T follicular helper cell (primary cell): ENCODE measurements around the gene PARP11.

Experiments
- DNase-seq: peaks from one replicate; pipeline ENCODE4 v3.0.0-alpha.2; 2020; ENCODE audit warnings: low read depth

The PARP11 gene

DNA sequence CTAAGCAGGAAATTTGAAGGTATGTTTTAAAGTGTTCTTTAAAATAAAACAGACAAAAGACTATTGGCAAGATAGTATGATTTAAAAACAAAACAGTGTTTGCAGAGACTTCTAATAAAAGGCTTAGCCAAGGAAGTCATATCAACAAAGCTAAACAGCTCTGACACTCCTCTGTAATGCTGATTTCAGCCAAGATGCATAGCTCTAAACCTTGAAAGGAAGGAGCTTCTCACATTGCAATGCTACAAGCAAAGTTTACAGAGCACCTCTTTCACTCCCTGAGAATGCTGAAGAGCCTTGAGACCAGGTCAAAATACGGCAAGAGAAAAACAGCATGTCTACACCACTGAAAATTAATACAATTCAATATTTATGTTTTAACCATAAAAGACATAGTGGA, 51.8 kb downstream of the PARP11 start:
- no peak for DNase-seq

DNA sequence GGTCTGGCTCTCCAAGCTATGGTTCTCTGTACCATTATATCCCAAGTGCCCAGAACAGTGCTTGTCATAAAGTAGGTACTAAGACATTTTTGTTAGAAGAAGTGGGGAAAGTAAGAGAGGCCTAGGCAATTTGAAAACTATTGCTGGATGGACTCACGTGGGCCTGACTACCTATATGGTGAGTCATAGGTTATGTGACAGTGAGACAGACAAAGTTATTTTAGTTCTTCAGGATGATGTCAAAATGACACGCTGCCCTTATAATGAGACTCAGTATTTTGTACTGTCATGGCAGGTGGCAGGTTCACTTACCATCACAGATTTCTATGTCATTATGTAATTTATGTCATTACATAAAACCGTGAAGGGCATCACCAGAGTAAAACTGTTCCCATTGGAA, 53.1 kb downstream of the PARP11 start:
- no peak for DNase-seq

DNA sequence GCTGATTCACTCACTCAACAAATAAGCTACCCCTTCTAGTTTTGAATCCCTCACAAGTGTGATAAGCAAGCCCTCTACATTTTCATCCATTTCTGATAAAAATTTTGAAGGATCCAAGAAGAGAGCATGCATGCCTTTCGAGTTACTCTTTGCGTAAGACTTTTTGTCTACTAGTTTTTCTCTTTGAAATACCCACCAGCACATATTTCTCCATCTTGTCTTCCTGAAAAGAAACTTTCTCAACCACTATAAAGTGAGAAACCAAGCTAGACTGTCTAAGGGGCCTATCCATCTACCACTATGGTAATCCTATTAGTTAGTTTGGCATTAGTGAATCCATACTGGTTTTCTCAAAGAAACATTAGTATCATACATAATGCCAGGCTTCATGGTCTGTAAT, 56.9 kb downstream of the PARP11 start:
- DNase-seq = no peak

DNA sequence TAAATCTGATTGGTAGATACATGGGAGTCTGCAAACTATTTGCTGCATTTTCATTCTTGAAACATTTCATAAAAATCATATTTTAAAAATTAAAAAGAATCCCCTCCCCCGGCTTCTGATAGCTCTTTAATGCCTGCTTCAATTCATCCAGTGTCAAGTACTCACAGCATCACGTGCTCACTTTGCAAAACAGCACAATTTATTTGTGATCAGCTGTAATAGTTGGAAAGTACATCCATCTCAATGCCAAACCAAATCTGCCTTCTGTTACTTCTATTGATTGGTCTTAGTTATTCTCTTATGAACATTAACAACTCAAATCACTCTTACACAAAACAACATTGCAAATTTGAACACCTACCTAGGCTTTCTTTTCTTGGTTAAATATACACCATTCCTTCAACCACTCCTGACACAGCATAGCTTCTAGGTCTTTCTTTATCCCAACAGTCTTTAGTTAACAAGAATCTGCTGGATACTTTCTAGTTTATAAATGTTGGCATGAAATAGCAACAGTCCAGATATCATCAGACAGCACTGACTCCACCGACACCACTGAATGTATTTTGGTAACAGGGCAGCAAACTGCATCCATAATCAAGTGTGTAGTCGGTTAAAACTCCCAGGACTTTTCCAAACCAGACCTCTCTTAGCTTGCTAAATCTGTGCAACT, 58.0 kb downstream of the PARP11 start:
- DNase-seq = no peak

DNA sequence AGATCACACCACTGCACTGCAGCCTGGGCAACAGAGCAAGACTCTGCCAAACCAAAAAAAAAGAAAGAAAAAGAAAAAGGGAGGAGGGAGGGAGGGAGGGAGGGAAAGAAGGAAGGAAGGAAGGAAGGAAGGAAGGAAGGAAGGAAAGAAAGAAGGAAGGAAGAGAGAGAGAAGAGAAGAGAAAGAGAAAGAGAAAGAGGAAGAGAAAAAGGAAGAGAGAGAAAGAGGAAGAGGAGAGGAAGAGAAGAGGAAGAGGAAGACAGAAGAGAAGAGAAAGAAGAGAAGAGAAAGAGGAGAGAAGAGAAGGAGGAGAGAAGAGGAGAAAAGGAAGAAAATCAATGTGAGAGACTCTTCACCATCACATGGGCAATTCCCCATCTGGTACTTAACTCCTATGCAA, 62.7 kb downstream of the PARP11 start:
- DNase-seq = no peak

DNA sequence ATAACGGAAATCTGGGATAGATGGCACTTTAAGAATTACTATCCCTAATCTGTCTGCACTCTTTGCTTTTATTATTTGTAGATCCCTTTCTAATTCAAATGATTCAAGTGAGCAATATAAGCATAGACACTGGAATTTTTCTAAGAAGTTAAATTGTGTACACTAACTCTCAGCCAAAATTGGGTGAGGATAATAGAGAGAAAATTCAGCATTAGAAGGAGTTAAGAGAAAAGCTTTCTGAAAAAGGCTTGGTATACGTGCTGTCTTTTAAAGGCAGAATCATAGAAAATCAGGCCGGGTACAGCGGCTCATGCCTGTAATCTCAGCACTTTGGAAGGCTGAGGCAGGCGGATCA, 63.2 kb downstream of the PARP11 start:
- DNase-seq = no peak

DNA sequence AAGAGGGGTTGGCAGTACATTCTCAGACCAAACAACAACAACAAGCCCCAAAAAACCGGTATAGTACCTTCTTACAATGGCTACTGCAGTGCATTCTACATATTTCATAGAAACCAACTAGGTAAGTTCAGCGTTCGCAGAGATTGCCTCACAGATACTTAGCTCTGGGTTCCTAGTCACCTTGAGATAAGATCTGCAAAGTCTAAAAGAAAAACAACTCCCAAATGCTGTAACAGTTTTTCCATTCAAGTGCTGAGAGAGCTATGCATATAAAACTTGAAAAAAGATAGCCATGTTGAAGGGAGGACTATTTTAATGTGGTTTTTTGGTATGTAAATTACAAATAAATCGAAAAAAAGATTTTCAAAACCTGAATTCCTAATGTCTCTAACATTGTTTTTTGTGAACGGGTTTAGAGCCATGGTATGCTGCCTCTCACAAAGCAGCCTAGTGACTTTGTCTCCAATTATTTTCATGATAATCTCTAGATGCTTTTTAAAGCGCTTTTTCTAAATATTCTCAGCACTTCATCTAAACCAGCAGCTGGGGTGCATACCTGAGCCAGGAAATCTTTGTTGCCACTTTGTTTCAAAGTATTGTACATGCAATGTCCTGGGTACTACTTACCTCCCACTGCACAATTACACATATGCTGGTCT, 63.7 kb downstream of the PARP11 start:
- DNase-seq = no peak

DNA sequence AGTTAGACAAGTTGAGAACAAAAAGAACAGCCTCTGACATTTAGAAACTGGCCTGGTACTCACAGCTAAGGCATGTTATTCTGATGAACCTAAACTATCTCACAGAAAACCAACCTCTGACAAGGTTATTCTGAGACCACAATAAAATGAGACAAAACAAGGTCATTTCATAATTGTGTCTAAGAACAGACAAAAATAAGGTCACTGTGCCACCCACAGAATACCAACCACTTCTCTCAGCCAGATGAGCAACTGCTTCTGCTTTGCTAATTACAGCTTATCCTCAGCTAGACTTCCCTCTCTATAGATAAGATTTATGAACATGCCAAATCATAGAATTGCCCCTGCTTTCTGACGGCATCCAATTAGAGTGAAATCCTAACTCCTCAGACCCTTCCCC, 68.1 kb downstream of the PARP11 start:
- DNase-seq = no peak

DNA sequence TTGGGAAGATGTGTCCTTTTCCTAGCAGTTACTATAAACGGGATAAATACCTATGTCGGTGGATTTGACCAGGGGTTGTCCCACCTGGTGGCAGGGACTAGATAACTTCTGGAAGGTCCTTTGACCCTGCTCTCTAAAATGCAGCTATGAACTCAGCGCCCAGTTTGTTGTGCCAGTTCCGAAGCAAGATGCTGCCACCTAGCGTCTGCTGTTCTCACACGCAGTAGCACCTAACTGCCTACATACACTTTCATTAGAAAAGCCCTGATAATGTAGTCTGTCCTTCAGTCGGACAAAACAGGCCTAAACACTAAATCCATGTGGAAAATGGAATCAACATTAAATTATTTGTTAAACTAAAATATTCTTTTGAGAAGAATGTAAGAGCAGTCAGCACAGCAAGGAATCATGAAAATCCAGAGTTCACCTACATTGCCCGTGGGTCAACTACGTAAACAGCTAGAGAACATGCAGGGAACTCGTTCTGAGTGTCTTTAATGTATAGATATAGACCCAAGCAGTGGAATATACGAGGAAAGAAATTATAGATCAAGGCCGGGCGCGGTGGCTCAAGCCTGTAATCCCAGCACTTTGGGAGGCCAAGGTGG, 69.2 kb downstream of the PARP11 start:
- peak; percentile 54 for DNase-seq

DNA sequence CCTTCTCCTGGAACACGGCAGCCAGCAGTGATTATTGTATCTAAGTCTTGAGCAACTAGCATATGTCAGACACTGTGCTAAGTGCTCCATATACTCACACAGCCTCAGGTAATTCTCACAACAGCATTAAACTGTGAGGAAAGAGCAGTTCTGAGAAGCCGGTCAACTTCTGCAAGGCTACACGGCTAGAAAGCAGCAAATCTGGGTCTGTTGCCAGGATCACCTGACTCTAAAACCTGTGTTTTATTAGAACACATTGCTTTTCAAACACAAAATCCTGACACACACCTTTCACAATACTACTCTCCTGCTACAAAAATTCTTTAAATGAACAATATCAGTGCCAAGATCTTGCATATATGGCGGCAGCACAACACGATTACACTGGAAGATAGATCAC, 70.5 kb downstream of the PARP11 start:
- no peak for DNase-seq

DNA sequence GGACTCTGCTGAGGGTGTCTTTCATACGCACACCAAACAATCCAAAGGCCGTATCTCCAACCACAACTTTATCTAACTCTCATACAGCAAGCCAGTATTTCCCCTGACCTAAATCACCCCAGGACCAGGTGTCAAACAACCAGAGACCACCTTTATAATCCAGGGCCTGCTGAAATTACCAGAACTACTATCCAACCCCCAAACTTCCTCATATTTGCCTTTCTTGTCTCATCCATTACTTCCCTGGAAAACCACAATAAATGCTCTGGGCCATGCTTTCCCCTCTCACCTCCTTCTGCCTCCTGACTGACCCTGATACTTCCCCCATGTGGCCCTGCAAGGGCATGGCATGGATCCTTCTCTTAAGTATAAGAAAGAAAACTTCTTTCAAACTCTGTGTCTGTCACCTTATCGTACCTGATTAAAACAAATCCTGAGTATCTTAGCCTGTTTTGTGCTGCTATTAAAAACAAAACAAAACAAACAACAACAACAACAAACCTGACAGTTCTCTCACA, 75.6 kb downstream of the PARP11 start:
- DNase-seq = no peak

DNA sequence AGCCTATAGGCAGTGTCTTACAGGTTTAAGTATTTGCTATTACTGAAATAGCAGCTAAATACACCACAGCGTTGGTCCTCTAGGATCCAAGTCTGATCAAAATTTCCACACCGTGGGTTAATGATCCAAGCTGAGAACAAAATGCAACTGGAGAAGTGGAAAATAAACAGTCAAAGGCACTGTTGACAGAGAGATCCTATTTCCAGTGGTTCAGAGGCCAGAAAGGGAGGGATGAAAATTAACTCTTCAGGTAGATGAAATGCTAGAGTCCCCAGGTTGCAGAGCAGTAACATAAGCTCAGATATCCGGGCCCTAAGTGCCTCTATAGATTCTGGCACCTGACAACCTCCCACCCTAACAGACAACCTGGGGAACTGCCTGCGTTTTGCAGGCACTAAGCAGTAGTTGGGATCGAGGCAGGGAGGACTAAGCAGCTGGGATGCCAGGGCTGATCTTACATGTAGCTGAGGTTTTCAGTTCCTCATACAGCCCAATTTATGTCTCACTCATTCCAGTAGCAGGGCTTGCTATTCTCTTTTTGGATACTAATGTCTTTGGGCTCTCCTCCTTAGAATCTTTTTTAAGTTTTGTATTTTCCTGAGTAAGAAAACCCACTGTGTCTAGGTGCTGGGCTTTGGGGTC, 77.6 kb downstream of the PARP11 start:
- DNase-seq = no peak

DNA sequence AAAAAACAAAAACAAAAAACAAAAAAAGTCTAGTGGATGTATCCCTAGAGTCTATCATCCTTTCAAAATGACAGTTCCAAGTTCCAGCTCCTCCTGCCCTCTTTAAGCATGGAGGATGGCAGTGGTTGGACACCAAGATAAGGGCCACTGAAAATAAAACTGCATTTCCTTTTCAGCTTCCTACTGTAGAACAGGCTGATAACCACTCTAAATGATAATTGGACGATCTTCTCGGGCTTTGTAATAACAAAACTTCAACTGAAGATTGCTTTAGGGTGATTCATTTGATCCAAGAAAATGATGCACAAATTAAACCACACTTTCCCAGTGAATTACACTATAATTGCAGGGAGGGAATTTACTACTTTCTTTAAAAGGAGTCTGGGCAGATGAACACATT, 78.1 kb downstream of the PARP11 start:
- no peak for DNase-seq

DNA sequence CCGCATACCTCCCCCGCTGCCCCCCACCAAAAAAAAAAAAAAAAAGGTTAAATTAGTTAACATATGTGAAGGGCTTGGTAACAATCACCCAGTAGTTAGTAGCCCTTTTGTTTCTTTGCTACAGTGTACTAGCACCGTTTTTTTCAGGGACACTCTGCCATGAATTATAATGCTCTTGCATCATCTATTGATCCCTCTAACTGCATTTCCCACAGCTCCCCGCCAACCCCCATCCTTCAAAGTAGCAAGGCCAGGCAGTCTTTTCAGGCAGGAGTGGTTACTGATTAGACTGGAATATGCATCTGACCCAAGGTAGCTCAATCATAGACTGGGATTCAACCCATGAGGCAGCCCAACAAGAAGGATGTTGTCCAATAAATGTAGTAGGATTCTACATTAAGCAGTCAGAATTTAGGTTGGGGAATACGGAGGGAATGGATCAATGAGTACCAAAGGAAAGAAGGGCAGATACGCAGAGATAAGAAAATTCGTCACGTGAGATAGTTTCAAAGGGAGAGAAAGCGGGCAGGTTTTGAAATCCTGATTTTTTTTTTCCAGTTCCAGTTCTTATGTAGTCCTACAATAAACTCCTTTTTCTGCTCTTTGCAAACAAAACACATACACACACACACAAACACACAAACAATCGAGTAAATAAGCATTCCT, 80.4 kb downstream of the PARP11 start:
- no peak for DNase-seq

DNA sequence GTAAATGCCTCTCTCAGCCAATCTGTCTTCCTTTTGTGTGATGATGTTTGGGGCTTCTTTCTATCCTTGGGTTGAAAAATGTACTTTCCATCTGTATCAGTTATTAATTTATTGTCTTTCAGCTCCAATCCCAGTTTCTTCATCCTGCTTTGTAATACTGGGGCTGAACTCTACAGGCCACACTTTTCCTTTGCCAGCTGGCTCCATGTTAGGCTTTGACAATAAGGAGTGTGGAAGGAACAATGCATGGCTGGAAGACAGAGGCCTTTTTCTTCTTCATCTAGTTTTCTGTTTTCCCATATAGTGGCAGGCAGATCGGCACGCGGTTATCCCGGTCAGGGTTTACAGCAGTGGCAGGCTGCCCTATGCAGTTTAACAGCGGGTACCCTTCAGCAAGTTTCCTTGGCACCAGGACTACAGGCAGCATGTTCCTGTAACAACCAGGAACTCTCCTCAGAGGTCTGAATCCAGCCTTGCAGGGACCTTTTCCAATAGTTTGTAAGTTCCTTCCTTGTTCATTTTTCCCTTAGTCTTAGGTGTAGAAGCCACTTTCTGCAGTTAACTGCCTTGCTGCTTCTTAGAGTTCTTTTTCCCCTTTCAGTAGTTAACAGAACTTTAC, 81.8 kb downstream of the PARP11 start:
- no peak for DNase-seq

DNA sequence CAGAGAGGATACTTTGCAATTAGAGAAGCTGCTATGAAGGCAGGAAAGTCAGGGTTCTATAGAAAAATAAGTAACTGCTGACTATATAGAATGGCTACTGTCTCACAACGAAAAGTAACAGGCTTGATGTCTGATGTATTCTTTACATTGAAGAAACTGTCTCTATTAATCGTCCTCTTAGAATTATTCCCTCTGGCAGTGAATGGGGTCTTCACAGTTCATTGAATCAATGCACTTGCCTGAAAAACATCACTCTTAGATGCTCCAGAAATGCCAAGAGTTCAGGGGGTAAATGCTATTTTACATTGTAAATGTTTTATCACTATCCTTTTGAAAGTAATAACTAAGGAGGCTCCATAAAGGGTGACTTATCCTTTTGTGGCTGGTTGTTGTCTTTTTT, 82.6 kb downstream of the PARP11 start:
- DNase-seq = no peak

DNA sequence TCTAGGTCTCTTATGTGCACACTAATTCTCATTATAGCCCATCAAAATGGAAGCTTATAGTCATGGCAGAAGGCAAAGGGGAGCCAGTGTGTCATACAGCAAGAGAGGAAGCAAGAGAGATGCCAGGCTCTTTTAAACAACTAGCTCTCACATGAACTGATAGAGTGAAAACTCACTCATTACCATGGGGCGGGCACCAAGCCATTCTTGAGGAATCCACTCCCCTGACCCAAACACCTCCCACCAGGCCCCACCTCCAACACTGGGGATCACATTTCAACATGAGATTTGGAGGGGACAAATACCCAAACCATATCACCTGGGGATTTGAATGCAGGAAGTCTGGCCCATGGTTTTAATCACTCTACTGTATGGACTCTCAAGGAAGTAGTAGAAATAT, 83.4 kb downstream of the PARP11 start:
- no peak for DNase-seq

DNA sequence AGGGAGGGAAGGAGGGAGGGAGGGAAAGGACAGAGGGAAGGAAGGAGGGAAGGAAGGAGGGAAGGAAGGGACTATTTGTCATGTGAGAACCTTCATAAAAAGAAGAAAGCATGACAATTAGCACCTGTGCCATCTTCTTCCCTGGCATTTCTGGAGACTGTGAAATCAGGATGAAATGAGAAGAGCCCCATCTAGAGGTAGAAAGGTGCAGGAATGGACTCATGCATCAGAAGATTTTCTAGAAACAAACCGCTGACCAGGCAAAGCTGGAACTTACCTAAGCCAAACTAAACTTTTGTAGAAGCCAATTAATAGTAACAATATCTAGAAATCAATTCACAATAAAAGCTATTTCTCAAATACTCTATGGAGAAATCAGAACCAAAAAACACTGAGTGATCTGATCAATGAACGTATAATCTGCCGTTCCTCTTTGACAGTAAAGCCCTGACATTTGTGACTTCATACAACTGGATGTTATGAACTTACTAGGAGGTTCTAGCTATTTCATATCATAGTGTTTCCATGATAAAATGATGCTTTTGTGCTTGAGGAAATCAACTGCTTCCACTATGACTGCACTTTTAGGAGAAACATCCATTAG, 95.9 kb downstream of the PARP11 start:
- DNase-seq = no peak

DNA sequence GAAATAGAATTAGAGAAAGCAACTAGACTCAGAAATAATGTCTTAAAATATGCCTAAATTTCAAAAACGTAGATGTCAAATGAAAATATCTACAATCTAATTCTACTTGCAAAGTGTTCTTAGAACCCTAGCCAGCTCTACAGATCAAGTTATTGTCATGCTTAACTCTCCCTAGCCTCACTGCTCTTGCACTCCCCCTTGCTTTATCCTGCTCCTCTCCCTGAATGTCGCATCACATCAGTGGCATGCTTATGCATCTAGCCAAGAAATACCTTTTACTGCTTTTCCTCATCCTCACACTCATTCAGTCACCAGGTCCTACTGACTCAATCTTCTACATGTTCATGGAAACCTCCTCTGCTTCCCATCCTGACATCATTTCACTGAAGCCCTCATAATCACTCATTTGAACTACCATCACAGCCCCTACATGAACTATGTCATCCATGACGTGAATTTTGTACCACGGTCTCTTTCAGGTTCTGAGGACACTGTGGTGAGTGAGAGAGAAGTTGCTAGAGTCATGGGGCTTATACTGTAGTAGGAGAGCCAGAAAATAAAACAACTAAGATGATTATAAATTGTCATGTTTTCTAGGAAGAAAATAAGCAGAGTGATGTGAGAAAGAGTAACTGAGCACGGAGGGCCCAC, 97.7 kb downstream of the PARP11 start:
- no peak for DNase-seq

DNA sequence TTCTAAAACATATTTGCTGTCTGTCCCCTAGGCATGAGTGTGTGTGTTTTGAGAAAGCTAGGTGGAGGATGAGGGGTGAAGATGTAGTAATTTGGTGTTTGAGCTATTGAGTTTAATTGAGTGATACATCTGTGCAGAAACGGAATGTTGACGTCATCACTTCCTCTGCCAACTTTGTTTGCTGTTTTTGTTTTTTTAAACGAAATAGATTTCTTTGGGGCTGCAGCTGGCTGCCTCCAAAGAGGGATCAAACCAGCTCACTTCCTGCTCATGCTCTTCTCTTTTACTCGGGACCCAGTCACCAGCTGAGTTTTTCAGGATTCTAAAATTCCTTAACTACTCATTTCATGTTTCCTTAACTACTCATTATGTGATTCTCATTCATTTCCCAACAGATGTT, 100.8 kb downstream of the PARP11 start:
- DNase-seq = no peak

DNA sequence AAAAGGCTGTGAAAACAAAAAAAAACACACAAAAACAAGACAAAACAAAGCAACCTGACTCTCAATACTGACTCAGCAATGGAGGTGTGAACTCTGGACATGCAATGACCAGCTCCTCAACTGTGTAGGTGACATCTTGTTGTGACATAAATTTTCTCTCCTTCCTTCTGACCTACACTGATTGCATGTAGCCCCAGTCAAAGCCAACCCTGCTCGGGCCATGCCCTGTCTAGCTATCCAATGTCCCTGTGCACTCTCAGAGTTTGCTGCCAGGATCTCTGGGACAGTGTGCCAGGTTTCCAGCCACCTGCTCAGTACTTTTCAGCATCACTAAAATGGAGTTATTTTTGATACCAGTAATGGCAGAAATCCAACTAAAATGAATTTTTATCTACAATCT, 101.3 kb downstream of the PARP11 start:
- DNase-seq = no peak
